ENCODE measurements around the gene HSD3B7.

HSD3B7 gene

DNA sequence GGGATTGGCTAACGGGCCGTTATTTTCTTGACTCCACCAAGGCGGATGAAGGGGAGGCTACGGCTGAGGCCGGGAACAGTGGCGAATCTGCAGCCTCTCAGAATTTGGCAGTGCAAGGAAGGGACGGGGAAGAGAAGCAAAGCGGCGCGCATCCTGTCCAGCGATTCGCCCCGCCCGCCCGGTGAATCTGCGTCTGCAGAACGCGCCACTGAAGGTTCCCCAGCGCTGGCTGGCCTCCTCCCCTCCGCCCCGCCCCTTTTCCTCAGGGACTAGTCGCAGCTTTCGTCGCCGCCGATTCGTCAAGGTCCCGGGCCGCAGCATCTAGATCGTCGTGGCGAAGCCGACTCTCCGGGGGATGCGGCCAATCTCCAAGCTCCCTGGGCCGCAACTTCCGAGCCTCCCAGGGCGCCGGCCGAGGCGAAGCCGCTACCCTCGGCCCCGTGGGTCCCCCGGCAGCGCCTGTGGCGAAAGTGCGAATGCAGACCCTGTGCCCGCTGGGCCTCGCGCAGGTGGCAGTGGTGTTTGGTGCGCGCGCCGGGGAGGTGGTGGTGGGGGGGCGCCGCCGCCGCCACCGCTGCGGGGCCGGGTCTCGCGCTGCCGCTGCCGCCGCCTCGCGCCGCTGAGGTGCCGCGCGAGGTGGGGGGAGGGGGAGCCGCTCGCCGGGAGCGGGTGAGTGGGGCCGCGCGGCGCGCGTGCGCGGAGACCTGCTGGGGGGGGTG is 27.4 kb upstream of the HSD3B7 start, which contains the start of gene SETD1A:
Gene SETD1A, plus strand, starts transcription at position 299 of the 719 bp plus-strand sequence. CDS start 978 bp downstream, outside the sequence.
- DNase-seq: peak; percentile 95

DNA sequence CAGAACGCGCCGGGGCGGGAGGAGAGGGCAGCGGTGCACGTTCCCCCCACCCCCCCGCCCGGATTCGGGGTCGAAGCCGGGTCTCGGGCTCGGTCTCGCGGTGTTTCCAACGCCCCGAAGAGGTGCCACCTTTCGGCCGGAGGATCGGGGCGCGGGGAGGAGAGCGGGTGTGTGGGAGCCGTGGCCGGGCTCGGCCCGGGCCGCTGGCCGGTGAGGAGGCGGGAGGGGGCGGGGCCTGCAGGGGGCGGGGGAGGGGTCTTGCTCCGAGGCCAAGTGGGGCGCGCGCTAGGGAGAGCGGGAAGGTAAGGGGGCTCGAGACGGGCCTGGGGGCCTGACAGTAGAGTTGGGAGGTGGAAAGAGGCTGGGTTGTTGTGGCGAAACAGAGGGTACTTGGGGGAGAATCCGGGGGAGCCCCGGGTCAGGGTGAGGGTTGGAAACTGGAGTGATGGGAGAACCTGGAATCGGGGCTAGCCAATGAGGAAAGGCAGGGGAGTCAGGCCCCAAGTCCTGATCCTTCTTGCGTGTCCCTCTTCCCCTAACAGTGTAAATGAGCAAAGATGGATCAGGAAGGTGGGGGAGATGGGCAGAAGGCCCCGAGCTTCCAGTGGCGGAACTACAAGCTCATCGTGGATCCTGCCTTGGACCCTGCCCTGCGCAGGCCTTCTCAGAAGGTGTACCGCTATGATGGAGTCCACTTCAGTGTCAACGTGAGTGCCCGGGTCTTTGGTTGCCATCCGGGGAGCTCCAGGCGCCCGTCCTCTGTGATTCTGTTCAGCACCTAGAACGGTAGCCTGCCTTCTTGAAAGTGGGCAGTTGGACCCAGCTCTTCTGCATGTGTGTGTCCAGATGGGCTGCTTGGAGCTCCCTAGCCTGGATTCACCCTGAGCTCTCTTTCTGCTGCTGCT is 26.6 kb upstream of the HSD3B7 start:
- DNase-seq: peak; percentile 65

DNA sequence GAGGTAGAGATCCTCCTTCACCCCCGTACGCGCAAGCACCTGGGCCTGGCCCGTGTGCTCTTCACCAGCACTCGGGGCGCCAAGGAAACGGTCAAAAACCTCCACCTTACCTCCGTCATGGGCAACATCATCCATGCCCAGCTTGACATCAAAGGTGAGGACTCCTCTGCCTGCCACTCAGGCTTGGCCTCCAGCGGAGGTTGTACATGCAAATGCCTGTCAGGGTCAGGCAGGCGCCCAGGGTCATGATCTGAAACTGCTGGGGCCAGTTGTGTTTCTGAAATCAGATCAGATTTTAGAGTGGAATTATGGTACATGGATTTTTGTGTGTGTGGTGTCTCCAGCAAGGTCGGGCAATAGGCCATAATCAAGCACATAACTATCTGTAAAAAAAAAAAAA is 23.6 kb upstream of the HSD3B7 start:
- DNase-seq: no peak

DNA sequence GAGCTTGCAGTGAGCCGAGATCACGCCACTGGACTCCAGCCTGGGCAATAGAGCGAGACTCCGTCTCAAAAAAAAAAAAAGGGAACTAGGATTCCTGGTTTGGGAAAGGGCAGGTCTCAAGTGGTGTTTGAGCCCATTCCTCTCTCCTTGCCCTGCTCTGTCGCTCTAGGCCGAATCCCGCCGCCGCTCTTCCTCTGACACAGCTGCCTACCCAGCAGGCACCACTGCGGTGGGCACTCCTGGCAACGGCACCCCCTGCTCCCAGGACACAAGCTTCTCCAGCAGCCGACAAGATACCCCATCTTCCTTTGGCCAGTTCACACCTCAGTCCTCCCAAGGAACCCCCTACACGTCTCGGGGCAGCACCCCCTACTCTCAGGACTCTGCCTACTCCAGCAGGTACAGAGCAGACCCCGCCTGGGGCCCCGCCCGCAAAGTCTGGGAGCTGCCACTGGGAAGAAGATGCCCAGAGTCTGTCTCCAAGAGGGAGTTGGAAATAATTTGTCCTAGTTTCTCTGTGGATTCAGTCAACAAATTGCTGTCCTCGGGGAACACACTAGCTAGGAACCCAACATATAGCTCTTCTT is 21.0 kb upstream of the HSD3B7 start:
- DNase-seq: no peak

DNA sequence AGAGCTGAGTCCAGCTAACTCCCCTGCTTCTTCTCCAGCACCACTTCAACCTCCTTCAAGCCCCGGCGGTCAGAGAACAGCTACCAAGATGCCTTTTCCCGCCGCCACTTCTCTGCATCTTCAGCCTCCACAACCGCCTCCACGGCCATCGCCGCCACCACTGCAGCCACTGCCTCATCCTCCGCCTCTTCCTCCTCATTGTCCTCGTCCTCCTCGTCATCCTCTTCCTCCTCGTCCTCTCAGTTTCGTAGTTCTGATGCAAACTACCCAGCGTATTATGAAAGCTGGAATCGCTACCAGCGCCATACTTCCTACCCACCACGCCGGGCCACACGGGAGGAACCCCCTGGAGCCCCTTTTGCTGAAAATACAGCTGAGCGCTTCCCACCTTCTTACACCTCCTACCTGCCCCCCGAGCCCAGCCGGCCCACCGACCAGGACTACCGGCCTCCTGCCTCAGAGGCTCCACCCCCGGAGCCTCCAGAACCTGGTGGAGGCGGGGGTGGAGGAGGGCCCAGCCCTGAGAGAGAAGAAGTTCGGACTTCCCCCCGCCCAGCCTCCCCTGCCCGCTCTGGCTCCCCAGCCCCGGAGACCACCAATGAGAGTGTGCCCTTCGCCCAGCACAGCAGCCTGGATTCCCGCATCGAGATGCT is 20.3 kb upstream of the HSD3B7 start:
- no peak for DNase-seq

DNA sequence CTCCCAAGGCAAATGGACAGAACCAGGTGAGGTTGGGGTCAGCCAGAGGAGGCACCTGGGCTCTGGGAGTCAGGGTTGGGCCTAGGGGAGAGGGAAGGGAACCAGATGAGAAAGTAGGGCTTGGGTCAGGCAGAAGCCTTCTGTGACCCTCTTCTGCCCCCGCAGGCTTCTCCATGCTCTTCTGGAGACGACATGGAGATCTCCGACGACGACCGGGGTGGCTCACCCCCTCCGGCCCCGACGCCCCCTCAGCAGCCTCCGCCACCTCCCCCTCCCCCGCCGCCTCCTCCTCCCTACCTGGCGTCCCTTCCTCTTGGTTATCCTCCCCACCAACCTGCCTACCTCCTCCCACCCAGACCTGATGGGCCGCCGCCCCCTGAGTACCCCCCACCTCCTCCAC is 19.6 kb upstream of the HSD3B7 start:
- no peak for DNase-seq

DNA sequence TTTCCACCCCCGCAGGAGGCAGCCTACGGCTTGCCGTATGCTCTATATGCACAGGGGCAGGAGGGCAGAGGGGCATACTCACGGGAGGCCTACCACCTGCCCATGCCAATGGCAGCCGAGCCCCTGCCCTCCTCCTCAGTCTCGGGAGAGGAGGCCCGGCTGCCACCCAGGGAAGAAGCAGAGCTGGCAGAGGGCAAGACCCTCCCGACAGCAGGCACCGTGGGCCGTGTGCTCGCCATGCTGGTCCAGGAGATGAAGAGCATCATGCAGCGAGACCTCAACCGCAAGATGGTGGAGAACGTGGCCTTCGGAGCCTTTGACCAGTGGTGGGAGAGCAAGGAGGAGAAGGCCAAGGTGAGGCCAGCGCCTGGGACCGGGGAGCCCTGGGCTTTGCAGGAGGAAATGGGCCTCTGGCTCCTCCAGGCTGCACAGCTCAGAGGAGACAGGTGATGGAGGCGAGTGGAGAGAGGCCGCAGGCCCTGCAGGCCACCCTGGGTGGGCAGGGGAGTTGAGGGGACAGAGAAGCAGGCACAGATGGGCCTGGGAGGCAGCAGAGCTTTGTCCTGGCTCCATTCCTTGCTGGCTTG is 18.9 kb upstream of the HSD3B7 start:
- DNase-seq: no peak

DNA sequence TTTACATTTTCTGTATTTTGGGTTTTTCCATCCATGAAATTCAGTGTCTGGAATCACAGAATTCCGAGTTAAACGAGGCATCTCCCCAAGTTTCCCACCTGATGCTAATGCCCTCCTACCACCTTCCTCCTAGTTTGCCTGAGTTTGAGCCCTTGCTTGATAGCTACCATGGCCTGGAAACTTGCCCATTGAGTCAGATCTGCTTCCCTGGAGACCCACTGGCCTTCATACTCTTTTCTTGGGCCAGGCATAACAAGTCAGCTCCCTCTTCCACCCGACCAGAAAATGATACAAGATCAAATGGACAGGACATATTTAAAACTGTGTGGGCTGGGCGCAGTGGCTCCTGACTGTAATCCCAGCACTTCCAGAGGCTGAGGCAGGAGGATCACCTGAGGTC is 17.2 kb upstream of the HSD3B7 start:
- DNase-seq: no peak

DNA sequence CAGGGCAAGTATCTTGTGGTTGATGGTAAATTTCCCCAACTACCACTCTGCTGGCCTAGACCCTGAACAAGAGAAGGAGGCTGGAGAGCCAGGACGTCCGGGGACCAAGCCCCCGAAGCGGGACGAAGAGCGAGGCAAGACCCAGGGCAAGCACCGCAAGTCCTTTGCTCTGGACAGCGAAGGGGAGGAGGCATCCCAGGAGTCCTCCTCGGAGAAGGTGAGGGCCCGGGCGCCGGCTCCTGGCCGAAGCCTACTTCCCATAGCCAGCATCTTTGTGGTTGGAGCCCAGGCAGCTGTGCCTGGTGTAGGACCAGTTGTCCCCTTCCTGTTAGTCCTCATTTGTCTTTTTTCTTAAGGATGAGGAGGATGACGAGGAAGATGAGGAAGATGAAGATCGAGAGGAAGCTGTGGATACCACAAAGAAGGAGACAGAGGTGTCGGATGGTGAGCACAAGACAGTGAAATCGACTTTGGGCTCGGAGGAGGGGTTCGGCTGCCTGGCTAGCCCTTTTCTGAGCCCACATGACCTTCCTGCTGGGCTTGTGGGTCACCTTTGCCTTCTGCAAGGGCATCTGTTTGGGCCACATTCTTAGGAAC is 15.7 kb upstream of the HSD3B7 start:
- DNase-seq: no peak

DNA sequence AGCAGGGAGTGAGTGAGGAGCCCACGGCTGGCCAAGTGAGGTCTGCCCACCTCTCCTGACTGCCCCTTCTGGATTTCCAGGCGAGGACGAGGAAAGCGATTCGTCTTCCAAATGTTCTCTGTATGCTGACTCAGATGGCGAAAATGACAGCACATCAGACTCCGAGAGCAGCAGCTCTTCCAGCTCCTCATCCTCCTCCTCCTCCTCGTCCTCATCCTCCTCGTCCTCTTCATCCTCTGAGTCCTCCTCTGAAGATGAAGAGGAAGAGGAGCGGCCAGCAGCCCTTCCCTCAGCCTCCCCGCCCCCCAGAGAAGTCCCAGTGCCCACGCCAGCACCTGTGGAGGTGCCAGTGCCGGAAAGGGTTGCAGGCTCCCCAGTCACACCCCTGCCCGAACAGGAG is 13.7 kb upstream of the HSD3B7 start:
- DNase-seq: no peak

DNA sequence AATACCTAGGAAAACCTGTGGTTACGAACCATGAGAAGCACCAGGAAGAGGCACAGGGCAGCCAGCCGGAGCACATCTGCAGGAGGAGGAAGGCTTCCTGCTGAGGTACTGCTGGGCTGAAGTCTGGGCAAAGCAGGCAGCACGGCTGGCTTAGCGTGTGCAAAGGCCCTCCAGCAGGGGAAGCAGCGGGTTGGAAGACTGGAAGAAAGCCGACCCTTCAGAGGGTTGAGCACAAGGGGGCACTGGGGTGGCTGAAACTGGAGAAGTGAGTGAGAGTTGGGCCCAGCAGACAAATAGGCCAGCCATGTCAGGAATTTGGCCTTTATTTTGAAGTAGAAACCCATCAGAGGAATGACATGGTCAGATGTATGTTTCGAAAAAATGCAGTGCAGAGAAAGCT is 12.1 kb upstream of the HSD3B7 start:
- DNase-seq: no peak

DNA sequence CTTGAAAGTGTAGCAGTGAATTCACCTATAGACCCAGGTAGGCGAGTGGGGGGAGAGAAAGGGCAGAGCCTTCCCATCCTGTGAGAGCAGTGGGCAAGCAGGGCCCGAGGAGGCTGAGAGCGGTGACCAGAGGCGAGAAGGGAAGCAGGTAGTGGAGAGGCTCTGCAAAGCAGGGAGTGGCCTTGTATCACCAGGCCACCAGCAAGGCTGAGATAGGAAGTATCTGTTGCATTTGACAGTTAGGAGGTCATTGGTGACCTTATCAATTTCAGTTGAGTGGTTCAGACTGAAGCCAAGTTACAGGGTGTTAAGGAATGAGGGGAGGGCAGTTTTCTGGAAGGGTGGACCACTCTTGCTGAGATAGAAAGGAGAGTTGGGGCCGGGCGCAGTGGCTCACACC is 10.7 kb upstream of the HSD3B7 start:
- DNase-seq: no peak

DNA sequence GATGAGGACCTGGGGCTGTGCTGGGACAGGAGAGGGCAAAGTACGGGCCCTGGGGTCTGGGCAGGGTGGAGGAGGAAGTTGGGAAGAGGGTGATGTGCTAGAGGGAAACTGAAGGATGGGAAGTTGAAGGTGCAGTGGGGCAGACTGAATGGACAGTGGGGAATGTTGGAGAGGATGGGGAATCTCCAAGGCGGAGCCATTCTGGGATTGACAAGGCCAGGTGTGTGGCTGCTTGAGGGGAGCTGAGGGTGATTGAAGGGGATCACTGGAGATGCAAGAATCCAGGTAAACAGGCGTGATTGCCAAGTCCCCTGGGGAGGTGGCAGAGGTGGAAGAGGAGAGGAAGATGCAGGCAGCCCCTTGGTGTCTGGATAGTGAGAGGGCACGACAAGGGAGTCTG is 8.5 kb upstream of the HSD3B7 start:
- DNase-seq: no peak

DNA sequence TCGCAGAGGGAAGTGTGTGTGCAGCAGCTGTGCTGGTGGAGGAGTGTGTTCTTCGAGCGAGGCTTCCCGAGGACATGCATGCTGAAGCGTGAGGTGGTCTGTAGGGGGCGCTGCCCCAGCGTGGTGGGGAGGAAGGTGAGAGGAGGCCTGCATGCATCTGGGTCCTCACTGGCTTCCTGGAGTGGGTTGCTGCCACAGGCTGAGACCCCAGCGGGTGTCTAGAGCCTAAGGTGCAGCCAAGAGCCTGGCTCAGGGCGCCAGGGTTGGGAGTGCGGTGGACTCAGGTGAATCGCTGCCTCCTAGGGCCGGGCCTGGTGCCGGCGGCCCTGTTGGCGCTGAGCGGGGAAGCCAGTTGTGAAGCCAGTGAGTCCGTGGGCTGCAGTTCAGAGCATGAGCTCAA is 7.5 kb upstream of the HSD3B7 start:
- no peak for DNase-seq

DNA sequence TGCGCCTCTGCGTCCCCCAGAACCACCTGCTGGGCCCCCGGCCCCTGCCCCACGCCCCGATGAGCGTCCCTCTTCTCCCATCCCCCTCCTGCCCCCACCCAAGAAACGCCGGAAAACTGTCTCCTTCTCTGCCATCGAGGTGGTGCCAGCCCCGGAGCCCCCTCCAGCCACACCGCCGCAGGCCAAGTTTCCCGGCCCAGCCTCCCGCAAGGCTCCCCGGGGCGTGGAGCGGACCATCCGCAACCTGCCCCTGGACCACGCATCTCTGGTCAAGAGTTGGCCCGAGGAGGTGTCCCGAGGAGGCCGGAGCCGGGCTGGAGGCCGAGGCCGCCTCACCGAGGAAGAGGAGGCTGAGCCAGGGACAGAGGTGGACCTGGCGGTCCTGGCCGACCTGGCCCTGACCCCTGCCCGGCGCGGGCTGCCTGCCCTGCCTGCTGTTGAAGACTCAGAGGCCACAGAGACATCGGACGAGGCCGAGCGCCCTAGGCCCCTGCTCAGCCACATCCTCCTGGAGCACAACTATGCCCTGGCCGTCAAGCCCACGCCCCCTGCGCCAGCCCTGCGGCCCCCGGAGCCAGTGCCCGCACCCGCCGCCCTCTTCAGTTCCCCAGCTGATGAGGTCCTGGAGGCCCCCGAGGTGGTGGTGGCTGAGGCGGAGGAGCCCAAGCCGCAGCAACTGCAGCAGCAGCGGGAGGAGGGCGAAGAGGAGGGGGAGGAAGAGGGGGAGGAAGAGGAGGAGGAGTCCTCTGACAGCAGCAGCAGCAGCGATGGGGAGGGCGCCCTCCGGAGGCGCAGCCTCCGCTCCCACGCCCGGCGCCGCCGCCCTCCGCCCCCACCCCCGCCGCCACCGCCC is 5.6 kb upstream of the HSD3B7 start:
- DNase-seq: no peak

DNA sequence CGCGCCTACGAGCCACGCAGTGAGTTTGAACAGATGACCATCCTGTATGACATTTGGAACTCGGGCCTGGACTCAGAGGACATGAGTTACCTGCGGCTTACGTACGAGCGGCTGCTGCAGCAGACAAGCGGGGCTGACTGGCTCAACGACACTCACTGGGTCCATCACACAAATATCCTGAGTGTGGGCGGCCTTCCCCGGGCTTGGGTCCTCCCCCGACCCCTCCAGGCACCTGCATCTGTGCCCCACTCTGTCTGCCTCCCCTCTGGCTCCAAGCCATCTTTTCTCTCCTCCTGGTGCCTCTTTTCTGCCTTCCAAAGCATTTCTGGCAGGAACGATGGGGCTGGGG is 5.0 kb upstream of the HSD3B7 start:
- no peak for DNase-seq

DNA sequence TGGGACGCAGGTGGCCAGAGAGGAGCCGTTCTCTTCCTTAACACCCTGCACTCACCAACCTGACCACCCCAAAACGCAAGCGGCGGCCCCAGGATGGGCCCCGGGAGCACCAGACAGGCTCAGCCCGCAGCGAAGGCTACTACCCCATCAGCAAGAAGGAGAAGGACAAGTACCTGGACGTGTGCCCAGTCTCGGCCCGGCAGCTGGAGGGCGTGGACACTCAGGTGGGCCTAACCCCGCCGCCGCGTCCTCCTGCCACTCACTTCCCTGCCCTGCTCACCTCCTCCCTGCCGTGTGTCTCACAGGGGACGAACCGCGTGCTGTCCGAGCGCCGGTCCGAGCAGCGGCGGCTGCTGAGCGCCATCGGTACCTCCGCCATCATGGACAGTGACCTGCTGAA is 4.6 kb upstream of the HSD3B7 start:
- no peak for DNase-seq

DNA sequence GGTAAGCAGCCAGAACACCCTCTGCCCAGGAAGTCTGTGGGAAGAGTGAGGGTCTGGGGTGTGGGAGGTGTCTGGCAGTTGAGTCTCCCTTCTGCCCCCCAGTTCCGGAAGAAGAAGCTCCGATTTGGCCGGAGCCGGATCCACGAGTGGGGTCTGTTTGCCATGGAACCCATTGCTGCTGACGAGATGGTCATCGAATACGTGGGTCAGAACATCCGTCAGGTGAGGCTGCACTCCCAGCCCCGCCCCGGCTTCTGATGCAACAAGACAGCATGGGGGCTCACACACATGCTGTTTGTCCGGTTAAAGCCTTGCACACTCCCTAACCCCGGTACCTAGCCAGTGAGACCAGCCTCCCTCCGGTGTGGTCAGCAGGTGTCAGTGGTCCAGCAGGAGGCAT is 4.0 kb upstream of the HSD3B7 start:
- no peak for DNase-seq

DNA sequence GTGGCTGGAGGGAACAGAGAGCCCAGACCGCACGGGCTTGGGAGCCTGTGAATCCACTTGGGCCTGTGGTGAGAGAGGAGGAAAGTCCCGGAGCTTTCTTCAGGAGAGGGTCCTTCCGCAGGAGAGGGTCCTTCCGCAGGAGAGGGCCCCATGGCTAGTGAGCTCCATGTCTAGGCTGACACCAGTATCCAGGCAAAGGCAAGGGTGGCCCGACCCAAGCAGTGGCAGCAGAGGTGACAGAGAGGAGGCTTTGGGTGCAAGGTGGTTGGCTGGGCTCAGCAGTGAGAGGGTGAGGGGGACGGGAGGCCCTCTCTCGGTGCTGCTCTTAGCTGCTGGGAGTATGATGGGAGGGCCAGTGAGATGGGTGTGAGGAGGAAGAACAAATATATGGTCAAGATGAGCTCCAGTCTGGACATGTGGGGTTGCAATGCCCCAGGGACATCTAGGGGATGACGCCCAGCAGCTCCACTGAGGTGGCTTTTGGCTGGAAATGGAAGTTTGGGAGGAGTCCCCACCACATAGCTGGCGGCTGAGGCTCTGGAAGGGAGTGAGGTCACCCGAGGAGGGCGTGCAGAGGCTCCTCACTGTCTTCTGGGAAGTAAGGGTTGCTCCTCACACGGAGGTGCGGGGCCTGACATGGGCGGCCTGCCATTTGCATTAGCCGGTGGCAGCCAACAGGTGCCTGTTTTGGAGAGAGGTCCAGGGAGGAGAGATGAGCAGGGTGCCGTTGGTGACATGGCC is 2.3 kb upstream of the HSD3B7 start:
- DNase-seq: no peak

DNA sequence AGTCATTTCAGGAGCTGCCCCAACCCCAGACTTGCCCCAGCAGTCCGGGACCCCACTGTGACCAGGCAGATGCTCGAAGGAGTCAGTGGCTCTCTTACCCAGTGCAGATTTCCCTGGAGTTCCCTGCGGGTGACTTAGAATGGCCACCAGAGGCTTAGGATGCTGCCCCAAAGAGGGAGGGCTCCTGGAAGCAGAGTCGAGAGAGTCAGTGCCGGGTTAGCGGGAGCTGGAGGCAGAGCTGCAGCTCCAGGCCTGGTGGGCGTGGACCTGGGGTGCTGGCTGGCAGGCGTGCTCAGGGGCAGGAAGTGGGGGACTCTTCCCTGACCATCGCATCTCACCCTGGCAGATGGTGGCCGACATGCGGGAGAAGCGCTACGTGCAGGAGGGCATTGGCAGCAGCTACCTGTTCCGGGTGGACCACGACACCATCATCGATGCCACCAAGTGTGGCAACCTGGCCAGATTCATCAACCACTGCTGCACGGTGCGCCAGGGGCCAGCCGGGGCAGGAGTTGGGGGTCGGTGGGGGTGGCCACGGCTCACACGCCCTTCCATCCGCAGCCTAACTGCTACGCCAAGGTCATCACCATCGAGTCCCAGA is 1.6 kb upstream of the HSD3B7 start:
- no peak for DNase-seq

Measured in EL (cell line).